Tibial artery (tissue), 4 donors: ENCODE data around the gene TJP3.

Source experiments
- DNase-seq, 2 donors: peaks; one replicate each; pipeline ENCODE4 v3.0.0-alpha.2; 2019
- H3K27ac ChIP-seq, 2 donors: fragments of 200-600 bp; sonication (generic) in 1 of 2; 1 replicate in 1 of 2; 2 replicates in 1 of 2; pipeline ENCODE4 v1.5.1; 2018 to 2019; ENCODE audit warnings: mild to moderate bottlenecking in 1 of 2
- H3K27me3 ChIP-seq, 2 donors: fragments of 200-600 bp; sonication (generic) in 1 of 2; one replicate each; pipeline versions ENCODE4 v1.5.1 to v1.6.0; 2016 to 2019
- H3K36me3 ChIP-seq, 3 donors: fragments of 200-600 bp; sonication (generic) in 2 of 3; one replicate each; pipeline ENCODE4 v1.5.1; 2016 to 2019; ENCODE audit warnings: mild to moderate bottlenecking in 2 of 3
- H3K4me1 ChIP-seq, 4 donors: fragments of 200-600 bp; sonication (generic) in 2 of 4; 1 replicate in 3 of 4; 2 replicates in 1 of 4; pipeline ENCODE4 v1.5.1; 2016 to 2019
- H3K4me3 ChIP-seq, 2 donors: fragments of 200-600 bp; sonication (generic) in 1 of 2; 1 replicate in 1 of 2; 2 replicates in 1 of 2; pipeline ENCODE4 v1.5.1; 2018 to 2019; ENCODE audit warnings: mild to moderate bottlenecking in 2 of 2
- H3K9me3 ChIP-seq, 3 donors: fragments of 200-600 bp; sonication (generic) in 1 of 3; one replicate each; pipeline ENCODE4 v1.5.1; 2016 to 2019
- intact Hi-C: fragments of 100-400 bp; cut with DNase I; formaldehyde crosslinking; loops from one replicate; pipeline ENCODE4 v1.15.0; 2023; ENCODE audit warnings: low total_unique reads
- TF ChIP-seq, protein P1 (sequence below), 2 experiments: fragments of 200-600 bp in 1 of 2; fragments of 450-650 bp in 1 of 2; IDR thresholded peaks; one replicate each; pipeline ENCODE4 v1.5.1; 2017 to 2019; ENCODE audit warnings: antibody characterized with exemption in 2 of 2, mild to moderate bottlenecking in 1 of 2, moderate library complexity in 1 of 2

Gene TJP3

DNA sequence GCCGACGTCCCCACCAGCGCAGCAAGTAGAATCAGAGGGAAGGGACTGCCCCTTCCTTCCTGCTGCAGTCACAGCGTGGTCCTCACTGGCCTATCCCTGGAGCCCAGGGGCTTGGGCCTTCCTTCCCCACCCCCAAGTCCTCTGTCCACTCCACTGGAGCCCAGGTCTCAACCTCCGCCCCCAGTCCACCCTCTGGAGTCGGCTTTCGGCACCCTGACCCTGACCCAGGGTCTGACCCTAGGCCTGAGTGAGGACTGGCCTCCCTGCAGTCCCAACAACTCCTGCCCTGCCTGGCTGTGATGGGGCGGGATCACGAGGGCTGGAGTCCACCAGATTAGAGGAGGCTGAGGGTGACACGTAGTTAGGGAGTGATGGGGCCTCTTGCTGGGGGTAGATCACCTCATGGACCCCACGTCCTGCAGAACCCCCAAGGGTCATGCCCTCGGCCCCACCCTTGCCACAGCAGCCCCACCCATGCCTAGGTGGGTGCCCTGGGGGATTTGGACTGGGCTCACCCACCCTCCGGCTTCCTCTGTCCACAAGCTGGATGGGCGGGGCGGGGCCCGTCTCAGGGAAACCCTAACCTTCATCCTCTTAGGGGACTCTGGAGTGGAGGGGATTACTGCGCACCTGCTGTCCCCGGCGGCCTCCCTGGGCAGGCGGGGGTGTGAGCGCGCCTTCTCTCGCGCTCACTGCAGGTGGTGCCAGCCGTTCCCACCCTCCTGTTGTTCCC is 60.0 kb downstream of the TJP3 start:
- TF ChIP-seq, protein P1, sequence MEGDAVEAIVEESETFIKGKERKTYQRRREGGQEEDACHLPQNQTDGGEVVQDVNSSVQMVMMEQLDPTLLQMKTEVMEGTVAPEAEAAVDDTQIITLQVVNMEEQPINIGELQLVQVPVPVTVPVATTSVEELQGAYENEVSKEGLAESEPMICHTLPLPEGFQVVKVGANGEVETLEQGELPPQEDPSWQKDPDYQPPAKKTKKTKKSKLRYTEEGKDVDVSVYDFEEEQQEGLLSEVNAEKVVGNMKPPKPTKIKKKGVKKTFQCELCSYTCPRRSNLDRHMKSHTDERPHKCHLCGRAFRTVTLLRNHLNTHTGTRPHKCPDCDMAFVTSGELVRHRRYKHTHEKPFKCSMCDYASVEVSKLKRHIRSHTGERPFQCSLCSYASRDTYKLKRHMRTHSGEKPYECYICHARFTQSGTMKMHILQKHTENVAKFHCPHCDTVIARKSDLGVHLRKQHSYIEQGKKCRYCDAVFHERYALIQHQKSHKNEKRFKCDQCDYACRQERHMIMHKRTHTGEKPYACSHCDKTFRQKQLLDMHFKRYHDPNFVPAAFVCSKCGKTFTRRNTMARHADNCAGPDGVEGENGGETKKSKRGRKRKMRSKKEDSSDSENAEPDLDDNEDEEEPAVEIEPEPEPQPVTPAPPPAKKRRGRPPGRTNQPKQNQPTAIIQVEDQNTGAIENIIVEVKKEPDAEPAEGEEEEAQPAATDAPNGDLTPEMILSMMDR (IDR thresholded peaks at IDR 0.05): no peak
- intact Hi-C loops: loop anchor here (10.0 kb wide), 1 partner anchor 197 kb away; no protein-coding TSS in a partner anchor
- no peak overlapping the region for H3K27ac ChIP-seq
- peaks cover 19 to 55% (median 32%) of the 10 kb centered on the region in 3 donors for H3K36me3 ChIP-seq
- peaks cover 0 to 11% (median 4%) of the 10 kb centered on the region in 4 donors for H3K4me1 ChIP-seq
- no peak for DNase-seq
- H3K9me3 ChIP-seq: no peaks in the 10 kb centered on the region
- peaks cover 0 to 12% of the 10 kb centered on the region in 2 donors for H3K27me3 ChIP-seq
- no peak overlapping the region for H3K4me3 ChIP-seq

DNA sequence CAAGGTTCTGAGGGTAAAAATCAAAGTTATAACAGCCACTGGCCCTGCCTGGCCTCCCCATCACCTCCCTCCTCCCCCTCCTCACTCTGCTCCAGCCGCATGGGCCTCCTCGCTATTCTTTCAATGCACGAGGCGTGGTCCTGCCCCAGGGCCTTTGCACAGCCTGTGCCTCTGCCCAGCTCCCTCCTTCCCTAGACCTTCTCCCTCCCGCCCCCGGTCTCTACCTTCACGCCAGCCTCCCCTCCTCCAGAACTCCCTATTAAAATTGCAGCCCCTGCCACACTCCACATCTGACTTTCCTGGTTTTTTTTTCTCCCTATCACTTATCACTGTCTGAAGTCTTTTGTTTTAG is 60.5 kb downstream of the TJP3 start:
- Histone ChIP-seq H3K4me3 (no peak overlapping the region), H3K27ac (no peak overlapping the region), H3K27me3 (peaks cover 0 to 12% of the 10 kb centered on the region in 2 donors), H3K36me3 (peaks cover 19 to 55% (median 32%) of the 10 kb centered on the region in 3 donors), H3K4me1 (peaks cover 0 to 5% (median 0%) of the 10 kb centered on the region in 4 donors), H3K9me3 (no peaks in the 10 kb centered on the region)
- no peak for DNase-seq
- intact Hi-C loops: loop anchor here (10.0 kb wide), 1 partner anchor 196 kb away; no protein-coding TSS in a partner anchor
- TF ChIP-seq, protein P1 (IDR thresholded peaks at IDR 0.05): no peak

DNA sequence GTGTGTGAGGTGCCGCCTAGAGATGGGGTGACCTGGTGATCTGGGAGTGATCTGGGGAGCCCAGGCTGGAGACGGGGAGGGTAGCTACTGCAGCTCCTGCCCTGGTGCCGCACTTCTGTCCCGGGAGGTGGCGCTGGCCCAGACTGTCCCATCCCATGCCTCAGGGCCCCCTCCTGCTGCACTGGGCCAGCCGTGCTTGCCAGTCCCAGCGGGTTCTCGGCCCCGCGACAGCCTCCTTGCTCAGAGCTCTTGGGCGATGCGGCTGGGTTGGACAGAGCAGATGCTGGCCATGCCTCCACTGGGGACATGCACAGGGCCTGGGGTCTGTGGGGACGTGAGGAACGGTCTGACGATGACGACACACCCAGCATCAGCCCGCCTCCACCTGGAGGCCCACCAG is 61.3 kb downstream of the TJP3 start:
- H3K36me3 ChIP-seq: peaks cover 19 to 55% (median 32%) of the 10 kb centered on the region in 3 donors
- intact Hi-C loops: loop anchor here (10.0 kb wide), 1 partner anchor 195 kb away; no protein-coding TSS in a partner anchor

DNA sequence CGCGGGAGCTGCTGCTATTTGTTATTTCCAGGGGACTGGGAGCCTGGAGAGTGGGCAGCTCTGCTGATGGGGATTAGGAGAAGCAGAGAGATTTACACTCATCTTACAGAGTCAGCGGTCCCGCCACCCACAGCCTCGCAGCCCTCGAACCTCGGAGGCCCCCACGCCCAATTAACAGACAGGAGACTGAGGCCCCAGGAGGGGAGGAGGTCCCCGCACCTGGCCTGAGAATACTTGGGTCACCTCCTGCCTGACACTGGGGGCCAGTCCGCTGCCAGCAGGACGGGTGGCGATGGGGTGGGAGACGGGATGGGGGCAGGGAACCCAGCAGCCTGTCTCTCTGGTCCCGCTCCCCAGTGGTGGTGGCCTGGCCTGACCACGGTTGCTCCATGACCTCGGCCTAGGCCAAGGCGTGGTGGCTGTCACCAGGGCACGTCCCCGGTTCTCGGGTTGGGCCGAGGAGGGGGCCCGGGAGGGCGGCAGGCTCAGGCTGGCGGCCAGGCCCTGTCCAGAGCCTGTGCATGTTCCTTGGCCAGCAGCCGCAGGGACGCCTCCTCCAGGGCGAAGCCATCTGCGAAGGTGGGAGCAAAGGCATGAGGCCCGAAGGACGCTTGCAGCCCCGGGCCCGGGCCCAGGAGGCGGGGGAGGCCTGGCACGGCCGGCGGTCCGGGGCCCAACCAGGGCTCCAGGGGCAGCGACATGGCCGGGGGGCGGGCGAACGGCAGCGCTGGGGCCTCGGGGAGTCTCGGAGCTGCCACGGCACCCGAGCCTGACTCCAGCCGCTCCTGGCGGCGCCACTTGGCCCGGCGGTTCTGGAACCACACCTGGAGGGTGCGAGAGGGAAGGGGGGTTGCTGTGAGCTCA is 62.2 kb downstream of the TJP3 start:
- H3K27me3 ChIP-seq: peaks cover 0 to 12% of the 10 kb centered on the region in 2 donors
- H3K4me1 ChIP-seq: no peaks in the 10 kb centered on the region
- H3K4me3 ChIP-seq: no peak overlapping the region
- intact Hi-C loops: no loop called here
- H3K27ac ChIP-seq: no peak overlapping the region
- TF ChIP-seq, protein P1 (IDR thresholded peaks at IDR 0.05): no peak
- peaks cover 19 to 49% (median 28%) of the 10 kb centered on the region in 3 donors for H3K36me3 ChIP-seq
- no peaks in the 10 kb centered on the region for H3K9me3 ChIP-seq
- DNase-seq: no peak

More for the DNA sequence above, 61.3 kb downstream of the TJP3 start:
- DNase-seq: no peak
- TF ChIP-seq, protein P1 (IDR thresholded peaks at IDR 0.05): no peak
- H3K4me1 ChIP-seq: no peaks in the 10 kb centered on the region
- peaks cover 0 to 12% of the 10 kb centered on the region in 2 donors for H3K27me3 ChIP-seq
- no peak overlapping the region for H3K27ac ChIP-seq
- H3K4me3 ChIP-seq: no peak overlapping the region
- no peaks in the 10 kb centered on the region for H3K9me3 ChIP-seq

DNA sequence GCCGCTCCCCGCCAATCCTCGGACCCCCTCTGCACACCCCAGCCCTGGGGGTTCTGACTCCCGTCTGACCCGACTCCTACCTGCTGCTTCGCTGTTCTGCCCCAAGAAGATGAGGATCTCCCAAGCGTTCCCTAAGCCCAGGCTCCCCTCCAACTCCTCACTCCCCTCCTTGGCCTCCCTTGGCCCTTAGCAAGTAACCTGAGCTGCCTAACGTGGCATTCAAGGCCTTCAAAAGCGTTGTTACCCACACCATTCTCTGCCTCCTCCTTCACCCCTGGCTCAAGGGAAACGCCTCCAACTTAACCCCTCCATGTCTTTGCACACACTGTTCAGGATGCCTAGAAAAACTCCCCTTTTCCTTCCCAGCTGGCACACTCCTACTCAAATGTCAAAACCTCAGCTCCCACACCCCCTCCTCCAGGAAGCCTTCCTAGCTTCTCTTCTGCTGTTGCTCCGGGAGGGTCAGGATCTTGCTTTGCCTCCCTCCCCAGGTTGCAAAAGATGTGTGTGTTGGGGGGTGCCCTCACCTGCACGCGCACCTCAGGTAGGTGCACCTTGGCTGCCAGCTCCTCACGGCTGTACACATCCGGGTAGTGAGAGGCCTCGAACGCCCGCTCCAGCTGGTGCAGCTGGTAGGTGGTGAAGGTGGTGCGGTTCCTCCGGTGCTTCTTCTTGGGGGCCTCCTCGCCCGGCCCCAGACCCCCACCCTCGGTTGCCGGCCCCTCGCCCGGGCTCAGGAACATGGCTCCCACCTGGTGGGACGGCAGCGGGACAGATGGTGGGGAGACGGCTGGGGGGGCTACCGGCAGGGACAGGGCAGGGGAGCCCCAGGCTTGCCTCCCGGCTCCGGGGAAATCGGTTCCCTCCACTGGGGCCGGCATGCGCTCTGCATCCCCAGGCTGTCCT is 63.1 kb downstream of the TJP3 start:
- intact Hi-C loops: no loop called here
- TF ChIP-seq, protein P1 (IDR thresholded peaks at IDR 0.05): no peak
- no peak overlapping the region for H3K4me3 ChIP-seq

More for the DNA sequence above, 63.1 kb downstream of the TJP3 start:
- DNase-seq: no peak
- no peaks in the 10 kb centered on the region for H3K9me3 ChIP-seq
- no peaks in the 10 kb centered on the region for H3K4me1 ChIP-seq
- H3K27ac ChIP-seq: no peak overlapping the region
- peaks cover 17 to 40% (median 22%) of the 10 kb centered on the region in 3 donors for H3K36me3 ChIP-seq
- H3K27me3 ChIP-seq: peaks cover 0 to 12% of the 10 kb centered on the region in 2 donors
